Measurements from ENCODE around the gene BIVM.
"Not testable (repeated sequence)": the region's sequence is repeated elsewhere in the genome, so short reads cannot be mapped to it uniquely, and the experiment has no call there.

Gene BIVM

GRCh38 chr13:102774214-102774568 is 24.7 kb upstream of the BIVM start:
- in situ Hi-C loops (cut with HindIII; ENCODE audit: low pct_unique_long_range_greater_than_20kb, low sequenced_read_pairs): no loop called here

GRCh38 chr13:102774591-102775520 is 24.1 kb upstream of the BIVM start:
- TF ChIP-seq JUND (IDR thresholded peaks at IDR 0.05; ENCODE audit: low read depth): no peak
- no peak for DNase-seq (ENCODE audit: low read depth in 1 of 2, low spot score in 1 of 2)
- in situ Hi-C loops (cut with HindIII; ENCODE audit: low pct_unique_long_range_greater_than_20kb, low sequenced_read_pairs): no loop called here

More at GRCh38 chr13:102774214-102774568, 24.7 kb upstream of the BIVM start:
- TF ChIP-seq JUND (IDR thresholded peaks at IDR 0.05; ENCODE audit: low read depth): no peak
- DNase-seq (ENCODE audit: low read depth in 1 of 2, low spot score in 1 of 2): no peak

GRCh38 chr13:102776271-102776670 is 22.6 kb upstream of the BIVM start:
- in situ Hi-C loops (cut with HindIII; ENCODE audit: low pct_unique_long_range_greater_than_20kb, low sequenced_read_pairs): no loop called here
- no peak for DNase-seq (ENCODE audit: low read depth in 1 of 2, low spot score in 1 of 2)

GRCh38 chr13:102777736-102778135 is 21.2 kb upstream of the BIVM start:
- in situ Hi-C loops (cut with HindIII; ENCODE audit: low pct_unique_long_range_greater_than_20kb, low sequenced_read_pairs): no loop called here
- no peak for DNase-seq (ENCODE audit: low read depth in 1 of 2, low spot score in 1 of 2)
- no peak for TF ChIP-seq JUND (IDR thresholded peaks at IDR 0.05; ENCODE audit: low read depth)

More at GRCh38 chr13:102776271-102776670, 22.6 kb upstream of the BIVM start:
- no peak for TF ChIP-seq JUND (IDR thresholded peaks at IDR 0.05; ENCODE audit: low read depth)

- no peak for TF ChIP-seq JUND (IDR thresholded peaks at IDR 0.05; ENCODE audit: low read depth)
- in situ Hi-C loops (cut with HindIII; ENCODE audit: low pct_unique_long_range_greater_than_20kb, low sequenced_read_pairs): no loop called here
- DNase-seq (ENCODE audit: low read depth in 1 of 2, low spot score in 1 of 2): no peak
Measured at GRCh38 chr13:102779436-102780159, 19.3 kb upstream of the BIVM start.

- in situ Hi-C loops (cut with HindIII; ENCODE audit: low pct_unique_long_range_greater_than_20kb, low sequenced_read_pairs); DNase-seq (ENCODE audit: low read depth in 1 of 2, low spot score in 1 of 2): not testable (repeated sequence)
Measured at GRCh38 chr13:102780656-102781055, 18.3 kb upstream of the BIVM start.

- no peak for DNase-seq (ENCODE audit: low read depth in 1 of 2, low spot score in 1 of 2)
- in situ Hi-C loops (cut with HindIII; ENCODE audit: low pct_unique_long_range_greater_than_20kb, low sequenced_read_pairs): no loop called here
- no peak for TF ChIP-seq JUND (IDR thresholded peaks at IDR 0.05; ENCODE audit: low read depth)
Measured at GRCh38 chr13:102781591-102781990, 17.3 kb upstream of the BIVM start.

GRCh38 chr13:102784483-102784882 is 14.4 kb upstream of the BIVM start:
- in situ Hi-C loops (cut with HindIII; ENCODE audit: low pct_unique_long_range_greater_than_20kb, low sequenced_read_pairs): no loop called here
- no peak for DNase-seq (ENCODE audit: low read depth in 1 of 2, low spot score in 1 of 2)
- TF ChIP-seq JUND (IDR thresholded peaks at IDR 0.05; ENCODE audit: low read depth): no peak

- DNase-seq (ENCODE audit: low read depth in 1 of 2, low spot score in 1 of 2): no peak
- in situ Hi-C loops (cut with HindIII; ENCODE audit: low pct_unique_long_range_greater_than_20kb, low sequenced_read_pairs): no loop called here
- no peak for TF ChIP-seq JUND (IDR thresholded peaks at IDR 0.05; ENCODE audit: low read depth)
Measured at GRCh38 chr13:102788683-102789082, 10.2 kb upstream of the BIVM start.

GRCh38 chr13:102792396-102792795 is 6.5 kb upstream of the BIVM start:
- in situ Hi-C loops (cut with HindIII; ENCODE audit: low pct_unique_long_range_greater_than_20kb, low sequenced_read_pairs): no loop called here
- no peak for DNase-seq (ENCODE audit: low read depth in 1 of 2, low spot score in 1 of 2)
- no peak for TF ChIP-seq JUND (IDR thresholded peaks at IDR 0.05; ENCODE audit: low read depth)

GRCh38 chr13:102793611-102794355 is 5.1 kb upstream of the BIVM start:
- DNase-seq (ENCODE audit: low read depth in 1 of 2, low spot score in 1 of 2): no peak
- no peak for TF ChIP-seq JUND (IDR thresholded peaks at IDR 0.05; ENCODE audit: low read depth)
- in situ Hi-C loops (cut with HindIII; ENCODE audit: low pct_unique_long_range_greater_than_20kb, low sequenced_read_pairs): no loop called here

GRCh38 chr13:102799426-102800144 is 666 bp downstream of the BIVM start:
- peak; percentile 5 to 12 for DNase-seq (ENCODE audit: low read depth in 1 of 2, low spot score in 1 of 2)
- in situ Hi-C loops (cut with HindIII; ENCODE audit: low pct_unique_long_range_greater_than_20kb, low sequenced_read_pairs): no loop called here
- TF ChIP-seq JUND (IDR thresholded peaks at IDR 0.05; ENCODE audit: low read depth): no peak

Measured in T47D (cell line).